ENCODE data around the gene UNC119B.

The UNC119B gene

DNA sequence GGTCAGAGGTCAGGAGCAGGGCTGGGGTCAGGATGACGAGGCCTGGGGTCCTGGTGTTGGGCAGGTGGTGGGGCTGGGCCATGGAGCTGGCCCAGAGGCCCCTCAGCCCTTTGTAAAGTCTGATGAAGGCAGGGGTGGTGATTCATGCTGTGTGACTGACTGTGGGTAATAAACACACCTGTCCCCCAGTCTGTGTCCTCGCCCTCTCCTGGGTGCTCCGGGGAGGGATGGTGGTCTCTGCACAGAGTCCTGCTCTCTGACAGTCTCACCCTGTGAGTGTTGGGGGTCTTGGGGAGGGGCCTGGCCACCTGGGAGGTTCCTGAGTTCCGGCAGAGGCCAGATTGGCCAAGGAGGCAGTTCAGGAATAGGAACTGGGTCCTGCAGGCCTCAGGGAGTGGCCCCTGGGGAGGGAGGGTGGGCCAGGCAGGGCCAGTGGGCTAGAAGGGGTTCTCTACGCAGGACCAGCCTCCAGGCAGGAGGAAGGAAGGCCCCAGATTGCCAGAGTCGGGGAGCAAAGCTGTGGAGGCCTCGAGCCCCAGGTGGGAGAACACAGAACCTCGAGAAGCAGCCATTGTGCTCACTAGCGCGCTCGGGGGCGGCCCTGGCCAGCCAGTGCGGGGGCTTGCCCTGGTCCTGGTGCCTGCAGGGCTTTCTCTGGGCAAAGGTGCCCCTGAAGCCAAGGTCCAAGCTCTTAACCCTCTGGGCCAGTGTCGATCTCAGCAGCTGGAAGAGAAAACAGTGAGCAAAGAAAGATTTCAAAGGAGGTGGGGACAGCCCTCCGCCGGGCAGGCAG is 29.8 kb downstream of the UNC119B start:
- DNase-seq (ENCODE audit: low read depth in 2 of 2): no peak

DNA sequence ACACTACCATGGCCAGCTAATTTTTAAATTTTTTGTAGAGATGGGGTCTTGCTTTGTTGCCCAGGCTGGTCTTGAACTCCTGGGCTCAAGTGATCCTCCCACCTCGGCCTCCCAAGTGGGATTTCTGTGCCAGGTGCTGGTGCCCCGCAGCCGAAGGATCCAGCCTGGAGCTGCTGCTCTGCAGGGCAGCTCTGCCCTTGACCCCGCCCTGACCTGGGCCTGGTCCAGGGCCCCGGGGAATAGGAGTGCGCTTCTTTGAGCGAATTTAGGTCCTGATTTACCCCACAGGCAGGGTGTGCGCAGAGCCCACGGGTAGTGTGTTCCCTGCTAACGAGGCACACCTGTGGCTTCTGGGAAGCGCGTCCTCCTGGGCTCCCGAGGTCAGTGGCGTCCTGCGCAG is 30.6 kb downstream of the UNC119B start:
- DNase-seq (ENCODE audit: low read depth in 2 of 2): no peak

DNA sequence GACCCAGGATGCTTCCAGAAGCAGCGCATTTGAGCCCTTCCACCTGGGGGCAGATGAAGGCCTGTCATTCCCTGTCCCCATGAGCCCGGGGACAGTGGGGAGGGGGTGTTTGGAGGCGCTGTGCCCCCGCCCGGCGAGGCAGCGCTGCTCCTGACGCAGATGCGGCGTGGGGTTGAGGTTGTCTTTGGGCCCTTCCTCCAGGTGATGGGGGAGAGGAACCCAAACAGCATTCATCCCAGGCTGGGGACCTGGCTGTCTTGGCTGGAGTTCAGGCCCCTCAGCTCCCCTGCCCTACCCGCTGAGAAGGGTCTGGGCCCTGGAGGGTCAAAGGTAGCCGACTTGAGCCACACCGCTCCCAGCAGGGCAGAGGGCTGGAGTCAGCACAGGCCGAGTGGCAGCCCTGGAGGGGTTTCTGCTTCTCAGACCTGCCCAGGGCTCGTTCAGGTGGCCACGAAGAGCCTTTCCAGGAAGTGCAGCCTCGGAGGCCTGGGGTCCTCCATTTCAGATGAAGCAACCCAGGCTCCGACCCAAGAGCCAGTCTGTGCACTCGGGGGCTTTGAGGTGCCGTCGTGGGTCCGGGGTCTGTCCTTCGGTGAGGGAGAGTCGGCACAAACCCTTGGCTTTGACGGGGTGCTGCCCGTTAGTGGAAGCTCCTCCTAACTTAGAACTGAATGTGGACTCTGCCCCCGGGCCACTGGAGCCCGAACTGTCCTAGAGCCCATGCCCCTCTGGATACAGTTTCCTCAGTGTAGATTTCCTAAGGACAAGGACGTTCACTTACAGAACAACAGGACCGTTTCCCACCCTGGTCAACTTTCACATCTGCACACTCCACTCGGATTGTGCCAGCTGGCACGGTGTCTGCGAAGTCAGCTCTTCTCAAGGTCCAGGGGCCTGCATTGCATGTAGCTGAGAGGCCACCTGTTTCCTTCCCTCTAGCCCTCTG is 31.5 kb downstream of the UNC119B start:
- no peak for DNase-seq (ENCODE audit: low read depth in 2 of 2)

DNA sequence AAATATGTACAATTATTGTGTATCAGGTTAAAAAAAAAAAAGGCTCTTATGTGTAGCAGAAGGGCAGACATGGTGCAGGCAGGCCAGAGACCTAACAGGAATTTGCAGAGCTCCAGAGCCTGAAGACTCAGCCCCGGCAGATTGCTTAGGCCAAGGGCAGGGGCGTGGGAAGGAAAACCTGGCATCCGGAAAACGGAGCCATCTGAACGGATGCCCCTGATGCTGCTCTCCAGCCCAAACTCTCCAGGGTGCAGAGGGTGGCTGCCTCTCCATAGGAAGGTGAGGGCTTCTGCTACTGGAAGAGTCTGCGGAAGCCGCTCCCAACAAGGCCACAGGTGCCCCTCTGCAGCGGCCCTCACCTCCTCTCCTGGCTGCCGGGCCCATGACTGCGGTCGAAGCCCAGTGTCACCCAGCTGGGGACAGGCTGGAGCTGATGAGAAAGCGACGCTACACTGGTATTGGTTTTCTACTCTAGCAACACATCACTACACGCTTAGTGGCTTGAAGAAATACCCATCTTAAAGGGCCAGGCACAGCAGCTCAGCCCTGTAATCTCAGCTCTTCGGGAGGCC is 34.8 kb downstream of the UNC119B start:
- no peak for DNase-seq (ENCODE audit: low read depth in 2 of 2)

DNA sequence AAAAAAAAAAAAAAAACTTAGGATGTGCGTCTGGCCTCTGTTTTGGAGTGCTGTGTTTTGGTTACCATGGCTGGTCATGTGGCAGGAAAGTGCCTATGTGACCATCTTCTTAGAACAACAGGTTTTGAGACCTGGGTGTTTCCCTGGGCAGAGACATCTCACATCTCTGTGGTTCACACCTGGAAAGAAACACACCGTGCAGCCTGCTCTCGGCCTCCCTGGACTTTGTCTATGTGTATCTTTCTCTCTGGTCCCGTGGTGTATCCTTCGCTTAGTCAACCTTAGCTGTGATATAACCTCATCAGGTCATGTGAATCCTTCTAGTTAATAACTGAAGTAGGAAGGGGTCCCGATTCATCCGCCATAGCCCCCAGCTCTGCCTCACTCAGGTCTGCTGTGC is 38.0 kb downstream of the UNC119B start:
- DNase-seq (ENCODE audit: low read depth in 2 of 2): no peak

DNA sequence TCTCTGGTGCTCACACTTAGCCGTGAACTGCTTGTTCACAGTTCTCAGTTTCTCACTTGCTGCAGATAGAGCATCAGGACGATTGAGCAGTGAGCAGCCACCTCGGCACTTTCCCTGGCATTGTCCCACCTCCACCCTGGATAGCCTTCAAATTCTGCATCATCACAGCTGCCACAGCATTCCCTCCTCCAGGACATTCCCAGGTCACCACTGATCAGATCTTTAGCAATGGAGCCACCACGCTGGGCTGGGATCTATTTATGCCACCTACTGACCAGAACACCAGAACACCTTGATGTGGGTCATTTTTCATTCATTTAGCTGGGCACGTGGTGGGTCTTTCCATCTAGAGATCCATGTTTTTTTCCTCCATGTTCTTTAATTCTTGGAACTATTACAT is 39.0 kb downstream of the UNC119B start:
- no peak for DNase-seq (ENCODE audit: low read depth in 2 of 2)

DNA sequence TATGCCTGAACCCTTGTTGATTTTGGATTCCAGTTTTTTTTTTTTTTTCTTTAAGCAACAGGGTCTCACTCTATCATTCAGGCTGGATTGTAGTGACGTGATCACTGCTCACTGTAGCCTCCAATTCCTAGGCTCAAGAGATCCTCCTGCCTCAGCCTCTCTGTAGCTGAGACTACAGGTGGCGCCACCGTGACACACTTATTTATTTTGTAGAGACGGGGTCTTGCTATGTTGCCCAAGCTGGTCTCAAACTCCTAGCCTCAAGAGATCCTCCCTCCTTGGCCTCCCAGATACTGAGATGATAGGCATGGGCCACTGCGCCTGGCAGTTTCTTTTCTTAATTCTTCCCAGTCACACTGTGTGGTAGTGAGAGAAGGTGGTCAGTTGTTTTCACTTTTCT is 40.5 kb downstream of the UNC119B start:
- no peak for DNase-seq (ENCODE audit: low read depth in 2 of 2)

DNA sequence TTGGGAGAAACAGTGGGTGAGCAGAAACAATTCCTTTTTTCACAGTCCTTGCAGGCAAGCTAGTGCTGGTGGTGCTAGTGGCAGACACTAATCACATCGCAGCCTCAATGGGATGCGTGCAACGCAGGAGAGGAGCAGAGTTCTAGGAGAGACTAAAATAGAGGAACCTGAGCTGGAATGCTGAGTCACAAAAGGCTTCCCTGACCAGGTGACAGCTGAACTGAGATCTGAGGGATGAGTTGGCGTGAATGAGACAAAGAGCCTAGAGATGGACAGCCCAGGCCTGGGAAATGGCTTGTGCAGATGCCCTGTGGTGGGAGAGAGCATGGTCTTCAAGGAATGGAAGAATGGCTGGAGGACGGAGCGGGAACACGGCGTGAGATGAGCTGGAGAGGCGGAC is 41.1 kb downstream of the UNC119B start:
- DNase-seq (ENCODE audit: low read depth in 2 of 2): no peak

DNA sequence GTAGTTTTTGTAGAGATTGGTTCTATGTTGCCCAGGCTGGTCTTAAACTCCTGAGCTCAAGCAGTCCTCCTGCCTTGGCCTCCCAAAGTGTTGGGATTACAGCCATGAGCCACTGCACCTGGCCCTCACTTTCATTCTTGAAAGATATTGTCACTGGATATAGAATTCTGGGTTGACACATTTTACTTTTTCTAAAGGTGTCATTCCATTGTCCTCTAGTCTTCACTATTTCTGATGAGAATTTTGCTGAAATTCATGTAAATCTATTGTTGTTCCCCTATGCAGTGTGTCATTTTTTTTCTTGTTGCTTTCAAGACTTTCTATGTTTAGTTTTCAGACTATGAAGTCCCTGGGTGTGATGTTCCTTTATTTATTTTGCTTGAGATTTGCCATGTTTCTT is 44.5 kb downstream of the UNC119B start:
- no peak for DNase-seq (ENCODE audit: low read depth in 2 of 2)

DNA sequence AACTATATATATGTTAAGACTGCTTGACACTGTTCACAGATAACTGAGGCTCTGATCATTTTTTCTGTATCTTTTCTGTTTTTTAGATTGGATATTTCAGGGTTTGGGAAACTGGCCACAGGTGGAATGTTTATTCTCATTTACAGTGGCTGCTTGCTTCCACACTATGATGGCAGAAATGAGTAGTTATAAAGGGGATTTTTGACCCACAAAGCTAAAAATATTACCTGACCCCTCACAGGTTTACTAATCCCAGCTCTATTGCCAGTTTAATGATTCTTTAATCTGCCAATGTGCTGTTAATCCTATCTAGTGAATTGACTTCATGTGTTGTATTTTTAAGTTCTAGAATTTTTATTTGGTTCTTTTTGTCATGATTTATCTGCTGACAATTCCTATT is 45.0 kb downstream of the UNC119B start:
- no peak for DNase-seq (ENCODE audit: low read depth in 2 of 2)

DNA sequence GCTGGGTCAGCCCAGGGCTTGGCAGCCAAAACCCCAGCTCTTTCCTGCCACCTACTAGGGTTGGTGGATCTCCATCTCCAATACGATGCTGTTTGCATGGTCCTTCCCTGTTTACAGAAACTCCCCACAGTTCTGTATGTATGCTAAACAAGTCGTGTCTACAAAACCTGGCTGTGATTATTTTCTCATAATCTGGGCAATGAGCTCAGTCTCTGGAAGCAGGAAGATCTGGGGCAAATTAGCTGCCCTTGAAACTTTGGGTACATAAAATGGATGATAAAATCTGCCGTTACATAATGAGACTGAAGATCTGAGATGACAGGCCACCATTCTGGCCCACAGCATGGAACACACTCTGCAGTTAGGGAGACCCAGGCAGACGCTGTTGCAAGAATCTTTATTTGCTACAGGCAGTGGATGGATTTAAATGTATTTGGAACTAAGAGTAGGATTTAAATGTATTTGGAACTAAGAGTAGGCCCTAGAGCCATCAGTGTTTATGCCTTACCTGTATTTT is 47.0 kb downstream of the UNC119B start:
- no peak for DNase-seq (ENCODE audit: low read depth in 2 of 2)

DNA sequence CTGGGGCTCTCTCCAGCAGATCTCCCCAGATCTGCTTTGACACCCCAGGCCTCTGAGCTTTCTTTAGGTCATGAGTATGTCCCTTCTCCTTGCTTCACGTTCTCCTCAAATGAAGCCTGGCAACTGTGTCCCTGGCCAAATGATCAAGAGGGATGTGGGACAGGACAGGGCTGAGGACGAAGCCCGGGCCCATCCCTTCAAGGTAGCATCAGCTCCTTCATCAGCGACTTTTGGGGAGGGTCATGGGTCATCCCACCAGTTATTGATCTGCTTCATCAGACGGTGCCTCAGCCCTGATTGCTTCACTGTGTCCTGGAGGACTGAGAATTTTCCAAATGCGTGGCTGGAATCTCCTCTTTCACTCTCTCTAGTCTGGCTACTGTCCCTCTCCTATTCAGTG is 47.7 kb downstream of the UNC119B start:
- no peak for DNase-seq (ENCODE audit: low read depth in 2 of 2)

DNA sequence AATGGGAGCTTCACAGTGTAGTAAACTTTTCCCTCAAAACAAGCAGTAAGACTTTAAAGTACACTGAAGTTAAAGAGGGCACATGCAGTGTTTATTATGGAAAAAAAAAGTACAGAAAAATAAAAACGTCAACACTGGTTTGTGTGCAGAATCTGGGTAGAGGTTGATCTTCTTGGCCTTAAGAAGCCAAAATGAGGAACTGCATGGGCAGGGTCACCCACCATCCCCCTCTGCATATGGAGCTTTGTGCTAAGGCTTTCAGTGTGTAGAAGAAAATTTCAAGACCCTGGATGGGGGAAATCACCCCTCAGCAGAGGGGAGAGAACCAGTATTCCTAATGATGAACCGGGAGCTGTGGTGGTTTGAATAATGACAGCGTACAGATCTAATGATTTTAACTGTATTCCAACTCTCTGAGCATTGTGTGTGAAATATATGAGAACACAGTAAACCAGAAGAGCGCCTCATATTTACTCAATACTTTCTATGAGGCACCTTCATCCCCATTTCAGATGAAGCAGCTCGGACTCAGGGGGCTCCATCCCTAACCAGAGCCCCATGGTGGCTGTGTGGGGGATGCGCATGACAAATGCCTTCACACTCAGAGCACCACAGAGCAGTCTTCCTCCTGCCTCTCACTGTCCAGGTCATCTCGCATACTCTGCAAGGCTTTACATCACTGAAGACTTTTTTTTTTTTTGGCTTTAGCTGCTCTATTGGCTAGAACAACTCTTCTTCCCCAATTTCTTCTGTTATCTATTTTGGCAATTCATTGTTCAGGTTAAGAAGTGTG is 48.7 kb downstream of the UNC119B start:
- DNase-seq (ENCODE audit: low read depth in 2 of 2): no peak

DNA sequence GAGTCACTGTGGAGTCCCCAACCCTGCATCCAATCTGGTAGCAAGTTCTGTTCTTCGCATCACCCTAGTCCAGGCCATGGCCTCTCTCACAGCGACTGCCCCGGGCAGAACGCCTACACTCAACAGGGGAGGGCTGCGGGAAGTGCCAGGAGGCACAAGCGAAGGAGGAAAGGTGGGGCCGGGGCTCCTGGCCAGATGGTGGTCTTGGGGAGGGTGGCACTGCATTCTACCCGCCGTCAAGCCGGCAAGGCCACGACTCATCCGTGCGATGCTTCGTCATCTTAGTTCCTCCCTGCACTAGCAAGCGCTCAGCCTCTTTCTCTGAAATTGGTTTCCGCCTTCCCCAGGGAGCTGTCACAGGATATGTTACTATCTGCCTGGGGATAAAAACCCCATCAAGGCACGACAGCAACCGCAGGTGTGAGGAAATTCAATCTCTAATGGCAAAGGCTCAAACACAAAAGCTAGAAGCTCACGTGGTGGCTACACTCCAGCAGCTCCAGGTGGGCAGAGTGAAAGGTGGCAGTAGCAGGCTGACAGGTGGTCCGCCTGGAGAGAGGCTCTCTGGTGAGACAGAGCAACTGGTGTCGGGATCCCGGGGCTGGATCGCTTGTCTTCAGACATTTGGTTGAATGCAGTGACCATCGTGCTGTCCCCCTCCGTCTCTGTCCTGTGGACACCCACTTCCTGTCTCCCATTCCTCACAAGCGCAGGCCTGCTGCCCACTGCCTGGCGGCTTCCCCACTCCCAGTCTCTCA is 49.5 kb downstream of the UNC119B start:
- no peak for DNase-seq (ENCODE audit: low read depth in 2 of 2)

DNA sequence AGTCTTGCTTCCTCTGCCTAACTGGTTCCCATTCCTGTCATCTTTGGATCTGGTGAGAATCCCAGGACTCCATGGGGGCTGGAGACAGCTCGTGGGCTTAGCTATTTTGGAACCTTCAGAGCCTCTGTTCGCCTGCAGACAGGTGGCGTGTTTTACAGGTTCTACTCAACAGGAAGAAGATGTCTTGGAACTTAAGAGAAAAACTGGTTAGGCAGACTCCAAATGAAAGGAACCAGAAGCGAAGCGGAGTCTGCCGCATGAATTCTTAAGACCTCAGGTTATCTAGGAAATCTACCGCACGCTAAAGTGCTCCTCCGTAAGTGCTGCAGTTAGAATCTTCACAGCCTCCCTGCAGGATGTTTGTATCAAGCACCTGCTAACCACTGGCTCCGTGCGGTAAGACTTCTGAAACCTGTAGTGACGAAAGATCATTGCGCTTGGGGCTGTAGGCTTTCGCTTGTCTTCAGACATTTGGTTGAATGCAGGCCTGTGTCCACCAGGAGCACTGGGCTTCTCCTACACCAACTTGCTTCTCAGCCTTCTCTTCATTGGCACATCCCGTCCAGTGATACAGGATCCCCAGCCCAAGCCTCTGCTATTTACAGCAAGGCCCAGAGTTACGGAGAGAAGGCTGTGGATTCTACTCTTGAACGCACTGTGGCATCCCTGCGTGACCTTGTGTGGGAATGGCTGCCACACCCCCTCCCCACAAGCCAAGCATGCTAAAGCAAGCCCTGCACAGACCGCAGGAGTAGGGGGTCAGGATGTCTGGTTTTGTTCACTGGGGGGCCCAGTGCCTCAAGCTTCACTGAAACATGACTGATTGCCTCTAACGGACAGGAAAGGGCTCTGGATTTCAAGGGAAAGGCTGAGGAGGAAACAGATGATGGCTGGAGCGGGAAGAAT is 50.3 kb downstream of the UNC119B start:
- no peak for DNase-seq (ENCODE audit: low read depth in 2 of 2)

DNA sequence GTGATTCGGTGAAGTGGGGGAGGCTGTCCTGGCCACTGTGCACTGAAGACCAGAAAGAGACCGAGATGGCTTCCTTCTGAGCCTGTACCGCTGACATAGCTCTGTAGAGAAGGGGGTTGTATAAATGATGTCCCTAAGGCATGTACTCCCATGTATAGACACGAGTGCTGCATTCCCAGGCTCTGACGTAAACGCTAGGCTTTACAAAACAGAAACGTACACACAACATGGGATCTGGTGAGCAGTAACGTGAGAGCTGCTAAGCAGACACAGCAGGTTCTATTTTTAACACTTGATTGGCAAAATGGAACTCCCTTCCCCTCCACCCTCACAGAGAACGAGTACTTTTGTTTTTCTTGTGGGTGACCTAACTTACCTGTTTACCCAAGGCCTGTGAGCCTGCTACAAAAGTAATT is 51.3 kb downstream of the UNC119B start:
- DNase-seq (ENCODE audit: low read depth in 2 of 2): no peak

DNA sequence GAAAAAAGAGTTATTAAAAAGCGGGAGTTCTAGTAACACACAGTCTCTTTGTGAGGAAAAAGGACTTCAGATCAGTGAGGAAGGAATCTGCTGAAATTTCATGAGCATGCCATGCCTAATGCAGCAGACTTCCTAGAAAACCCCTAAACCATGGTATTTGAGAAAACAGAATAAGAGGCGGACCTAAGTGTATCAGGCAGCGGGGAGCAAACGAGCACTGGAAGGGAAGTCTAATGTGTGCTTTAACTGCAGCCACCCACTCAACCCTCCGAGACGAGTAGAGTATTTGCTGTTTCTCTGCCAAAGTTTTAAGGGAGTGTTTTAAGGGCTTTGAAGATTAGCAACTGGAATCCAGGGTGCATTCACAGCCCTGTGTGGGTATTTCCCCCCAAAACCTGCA is 51.8 kb downstream of the UNC119B start:
- DNase-seq (ENCODE audit: low read depth in 2 of 2): no peak

DNA sequence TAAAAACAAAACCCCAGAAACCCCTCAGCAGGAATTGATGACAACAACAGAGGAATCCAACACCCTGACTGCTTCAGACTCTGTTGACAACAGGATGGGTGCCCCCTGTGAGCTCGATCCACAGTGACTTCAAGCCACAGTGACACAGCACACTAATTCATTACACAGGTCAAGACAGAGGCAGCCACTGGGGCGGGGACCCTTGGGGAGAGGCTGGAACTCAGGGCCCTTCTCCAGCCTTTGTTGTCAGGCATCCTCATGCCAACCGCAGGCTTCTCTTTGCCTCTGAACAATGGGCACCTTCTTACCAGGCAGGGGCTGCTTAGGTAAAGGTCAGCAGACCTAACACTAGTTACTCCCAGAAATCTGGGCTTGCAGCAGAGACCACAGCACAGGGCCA is 53.0 kb downstream of the UNC119B start:
- no peak for DNase-seq (ENCODE audit: low read depth in 2 of 2)

DNA sequence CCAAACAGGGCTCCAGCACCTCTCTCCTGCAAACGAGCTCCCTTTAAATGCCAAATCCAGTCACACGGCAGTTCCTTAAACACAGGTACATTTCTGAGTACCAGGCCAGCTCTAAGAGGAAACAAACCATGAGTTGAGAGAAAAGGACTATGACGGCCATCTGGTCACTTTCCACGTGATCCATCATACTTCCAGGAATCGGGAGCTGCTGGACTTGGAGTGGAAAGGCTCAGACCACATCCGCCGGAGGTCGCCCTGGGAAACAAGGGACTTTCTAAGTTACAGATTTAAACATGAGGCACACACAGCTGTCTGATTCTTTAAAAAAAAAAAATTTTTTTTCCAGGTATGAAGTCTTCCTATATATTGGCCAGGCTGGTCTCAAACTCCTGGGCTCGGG is 54.6 kb downstream of the UNC119B start:
- DNase-seq (ENCODE audit: low read depth in 2 of 2): no peak

DNA sequence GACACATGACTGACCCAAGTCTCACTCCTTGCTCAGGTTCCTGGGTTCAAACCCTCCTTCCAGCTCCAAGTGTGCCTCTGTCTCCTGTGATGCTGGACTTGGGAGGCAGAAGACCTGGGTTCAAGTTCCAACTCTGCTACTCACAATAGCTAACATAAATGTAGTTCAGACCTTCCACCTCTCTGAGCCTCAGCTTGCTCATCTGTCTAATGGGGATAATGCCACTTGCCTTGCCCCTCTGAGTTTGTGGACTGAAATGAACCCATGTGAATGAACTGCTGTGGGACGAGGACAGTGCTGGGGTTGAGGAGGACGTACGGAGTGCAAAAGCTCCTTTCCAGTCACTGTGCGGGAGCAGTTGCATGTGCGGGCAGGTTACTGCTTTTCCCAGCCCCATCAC is 56.3 kb downstream of the UNC119B start:
- no peak for DNase-seq (ENCODE audit: low read depth in 2 of 2)

All from stimulated activated CD4-positive, alpha-beta T cell treated with anti-CD3 and anti-CD28 coated beads, Interleukin-1b, Interleukin-23, amount 100 ng/mL, for 4 hours (primary cell).